ELF-1 (cell line): Measurements from ENCODE around the gene GNG8.

ENCODE experiments used
- DNase-seq: peaks from one replicate; pipeline ENCODE4 v3.0.0-alpha.2; 2016; ENCODE audit warnings: low read depth, low spot score

Gene GNG8

GRCh38 chr19:46618670-46619231, 17.3 kb downstream of the GNG8 start:
- no peak for DNase-seq

- no peak for DNase-seq
Observed at GRCh38 chr19:46617601-46618000, 18.4 kb downstream of the GNG8 start.

GRCh38 chr19:46616631-46617322, 19.2 kb downstream of the GNG8 start:
- peak; percentile 73 for DNase-seq

- DNase-seq = no peak
Observed at GRCh38 chr19:46615966-46616365, 20.0 kb downstream of the GNG8 start.

- peak; percentile 88 for DNase-seq
Observed at GRCh38 chr19:46614114-46614722, 21.8 kb downstream of the GNG8 start.

- DNase-seq = no peak
Observed at GRCh38 chr19:46613525-46613924, 22.5 kb downstream of the GNG8 start.

GRCh38 chr19:46611776-46612175, 24.2 kb downstream of the GNG8 start:
- no peak for DNase-seq

GRCh38 chr19:46610851-46611770, 24.9 kb downstream of the GNG8 start:
- DNase-seq = no peak

GRCh38 chr19:46610413-46610775, 25.6 kb downstream of the GNG8 start:
- no peak for DNase-seq

- no peak for DNase-seq
Observed at GRCh38 chr19:46609511-46610412, 26.2 kb downstream of the GNG8 start.

GRCh38 chr19:46608581-46609345, 27.2 kb downstream of the GNG8 start:
- no peak for DNase-seq

- DNase-seq = no peak
Observed at GRCh38 chr19:46608178-46608577, 27.8 kb downstream of the GNG8 start.

- DNase-seq = no peak
Observed at GRCh38 chr19:46607448-46607841, 28.6 kb downstream of the GNG8 start.

- DNase-seq = no peak
Observed at GRCh38 chr19:46606681-46607447, 29.1 kb downstream of the GNG8 start.

- no peak for DNase-seq
Observed at GRCh38 chr19:46606019-46606418, 30.0 kb downstream of the GNG8 start.

GRCh38 chr19:46605356-46605821, 30.6 kb downstream of the GNG8 start:
- DNase-seq = no peak

GRCh38 chr19:46604781-46605355, 31.1 kb downstream of the GNG8 start:
- no peak for DNase-seq

- DNase-seq = no peak
Observed at GRCh38 chr19:46603752-46604231, 32.2 kb downstream of the GNG8 start.

GRCh38 chr19:46603195-46603637, 32.8 kb downstream of the GNG8 start:
- DNase-seq = no peak
